HFF-Myc (cell line): ENCODE measurements around the gene SMNDC1.

Source experiments
- DNase-seq: peaks from one replicate; pipeline ENCODE4 v3.0.0-alpha.2; 2011; ENCODE audit warnings: low read depth; ENCODE audit errors: extremely low read depth
- H3K4me3 ChIP-seq: replicated peaks from 2 replicates; pipeline ENCODE4 v1.5.1; 2011; ENCODE audit warnings: low read depth, mild to moderate bottlenecking, control low read depth, low read length
- CTCF ChIP-seq: IDR thresholded peaks from 2 replicates; pipeline ENCODE4 v1.5.1; 2012; ENCODE audit warnings: mild to moderate bottlenecking, low read depth, low read length, control low read depth; ENCODE audit errors: missing control alignments

The SMNDC1 gene

GRCh38 chr10:110321869-110322620 lies 17.3 kb upstream of the SMNDC1 start:
- no peak for TF ChIP-seq CTCF
- DNase-seq: no peak
- no peak overlapping the region for H3K4me3 ChIP-seq

- DNase-seq: no peak
- TF ChIP-seq CTCF: no peak
- H3K4me3 ChIP-seq: no peak overlapping the region
Observed at GRCh38 chr10:110317866-110318850, 13.4 kb upstream of the SMNDC1 start.

- TF ChIP-seq CTCF: no peak
- no peak overlapping the region for H3K4me3 ChIP-seq
- no peak for DNase-seq
Observed at GRCh38 chr10:110313674-110314073, 9.0 kb upstream of the SMNDC1 start.

GRCh38 chr10:110312206-110312605 lies 7.5 kb upstream of the SMNDC1 start:
- H3K4me3 ChIP-seq: no peak overlapping the region
- no peak for DNase-seq
- no peak for TF ChIP-seq CTCF

GRCh38 chr10:110311357-110311949 lies 6.7 kb upstream of the SMNDC1 start:
- peak; percentile 49 for TF ChIP-seq CTCF
- H3K4me3 ChIP-seq: no peak overlapping the region
- peak; percentile 46 for DNase-seq

- H3K4me3 ChIP-seq: no peak overlapping the region
- DNase-seq: no peak
- TF ChIP-seq CTCF: no peak
Observed at GRCh38 chr10:110310741-110311140, 6.0 kb upstream of the SMNDC1 start.
